Prostate gland (tissue), 2 donors: ENCODE results near the gene KCND2. TPM values are rescaled to one million over a fixed set of nuclear protein-coding genes. Genes with fewer than 3 reads are reported as not detected.
A peak's percentile ranks its signal among the peaks of the same experiment; 100 is the strongest.
"Not testable (repeated sequence)": the region's sequence is repeated elsewhere in the genome, so short reads cannot be mapped to it uniquely, and the experiment has no call there.

Experiments used
- DNase-seq: peaks from one replicate; pipeline ENCODE4 v3.0.0-alpha.2; 2019; ENCODE audit warnings: low spot score
- H3K27ac ChIP-seq, 2 donors: fragments of 200-600 bp; sonication (generic); 2 replicates each; pipeline ENCODE4 v1.5.1; 2017 to 2019
- H3K27me3 ChIP-seq: fragments of 200-600 bp; sonication (generic); replicated peaks from 2 replicates; pipeline ENCODE4 v1.5.1; 2019; ENCODE audit not compliant: insufficient read depth
- H3K36me3 ChIP-seq, 2 donors: fragments of 200-600 bp; sonication (generic); 1 replicate in 1 of 2; 2 replicates in 1 of 2; pipeline versions ENCODE4 v1.5.1 to v1.8.1; 2017 to 2019
- H3K4me1 ChIP-seq: fragments of 200-600 bp; sonication (generic); replicated peaks from 2 replicates; pipeline ENCODE4 v1.5.1; 2019
- H3K4me3 ChIP-seq, 2 donors: fragments of 200-600 bp; sonication (generic); 2 replicates each; pipeline ENCODE4 v1.5.1; 2017 to 2019
- H3K9me3 ChIP-seq: fragments of 200-600 bp; sonication (generic); 2 replicates; pipeline ENCODE4 v1.5.1; 2017
- CTCF ChIP-seq, 4 experiments: fragments of 200-600 bp in 2 of 4; fragments of 450-650 bp in 2 of 4; sonication (generic) in 2 of 4; IDR thresholded peaks; 1 replicate in 3 of 4; 2 replicates in 1 of 4; pipeline ENCODE4 v1.5.1; 2016 to 2019; ENCODE audit warnings: antibody characterized with exemption in 4 of 4, mild to moderate bottlenecking in 2 of 4, moderate library complexity in 2 of 4
- POLR2A ChIP-seq: fragments of 450-650 bp; IDR thresholded peaks from one replicate; pipeline ENCODE4 v1.6.1; 2016; ENCODE audit warnings: antibody characterized with exemption, mild to moderate bottlenecking
- POLR2AphosphoS5 ChIP-seq: sonication (generic); formaldehyde crosslinking; IDR thresholded peaks from one replicate; pipeline ENCODE4 v1.6.1; 2017; ENCODE audit warnings: antibody characterized with exemption
- WGBS: methylation state at CpG from one replicate; pipeline ENCODE4 v1.1.5; 2018; 5-methylcytosine and 5-hydroxymethylcytosine counted together
- intact Hi-C: fragments of 100-400 bp; cut with DNase I; formaldehyde crosslinking; loops from one replicate; pipeline ENCODE4 v1.14.2; 2022
- total RNA-seq, 2 donors: library from RNA; depleted of rRNA; stranded (reverse); fragments of >200 nt; gene quantifications; one replicate each; pipeline ENCODE4 v1.1.0, GENCODE V29; 2016

The KCND2 gene
- total RNA-seq, 2 donors from 2014 or later = 3.0 TPM; not detected in 1

- Histone ChIP-seq H3K36me3 (no peaks in the 10 kb centered on the region), H3K4me3 (no peak overlapping the region), H3K9me3 (no peaks in the 10 kb centered on the region), H3K27ac (no peak overlapping the region), H3K4me1 (no peaks in the 10 kb centered on the region), H3K27me3 (no peaks in the 10 kb centered on the region)
- intact Hi-C loops = no loop called here
- DNase-seq = no peak
- WGBS = 68% methylated on average over 2 of the region's 2 CpGs
- TF ChIP-seq POLR2AphosphoS5 = no peak
Observed at GRCh38 chr7:120700796-120701195, 427.8 kb downstream of the KCND2 start.

- H3K27ac ChIP-seq, H3K27me3 ChIP-seq, H3K4me3 ChIP-seq, H3K9me3 ChIP-seq, DNase-seq, intact Hi-C loops, H3K4me1 ChIP-seq, H3K36me3 ChIP-seq: not testable (repeated sequence)
- WGBS = 85% methylated on average over 1 of the region's 1 CpG
Observed at GRCh38 chr7:120702408-120702807, 429.4 kb downstream of the KCND2 start.

- no peaks in the 10 kb centered on the region for H3K4me1 ChIP-seq
- H3K27ac ChIP-seq = no peak overlapping the region
- H3K4me3 ChIP-seq = no peak overlapping the region
- H3K27me3 ChIP-seq = no peaks in the 10 kb centered on the region
- intact Hi-C loops = no loop called here
- WGBS = 84% methylated on average over 3 of the region's 3 CpGs
- H3K9me3 ChIP-seq = no peaks in the 10 kb centered on the region
- no peak for DNase-seq
- no peak for TF ChIP-seq CTCF (IDR thresholded peaks at IDR 0.05)
- no peak for TF ChIP-seq POLR2A
- TF ChIP-seq POLR2AphosphoS5 = no peak
- H3K36me3 ChIP-seq = no peaks in the 10 kb centered on the region
Observed at GRCh38 chr7:120703585-120704240, 430.7 kb downstream of the KCND2 start.

GRCh38 chr7:120709252-120709971 is 436.4 kb downstream of the KCND2 start:
- no peak for DNase-seq
- Histone ChIP-seq H3K27ac (no peak overlapping the region), H3K4me3 (no peak overlapping the region), H3K36me3 (no peaks in the 10 kb centered on the region), H3K27me3 (no peaks in the 10 kb centered on the region), H3K4me1 (no peaks in the 10 kb centered on the region), H3K9me3 (no peaks in the 10 kb centered on the region)
- WGBS = 75% methylated on average over 1 of the region's 1 CpG
- TF ChIP-seq POLR2A (no peak), POLR2AphosphoS5 (no peak), CTCF (IDR thresholded peaks at IDR 0.05) (no peak)
- intact Hi-C loops = no loop called here

DNA sequence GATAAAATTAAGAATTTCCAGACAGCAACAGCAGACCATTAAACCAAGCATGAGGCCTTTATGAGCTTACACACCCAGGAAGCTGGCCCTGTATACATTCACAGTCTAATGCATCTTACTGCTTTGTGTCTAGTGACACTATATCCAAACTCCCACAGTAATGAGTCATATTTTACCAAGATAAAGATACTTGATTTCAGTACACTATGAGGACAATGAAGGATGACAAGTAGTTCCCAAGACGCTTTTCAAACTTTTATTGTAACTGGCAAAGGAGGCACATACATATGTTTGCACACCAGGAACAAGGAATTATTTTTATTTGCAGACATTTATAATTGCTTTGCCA is 437.0 kb downstream of the KCND2 start:
- no peaks in the 10 kb centered on the region for H3K9me3 ChIP-seq
- intact Hi-C loops = no loop called here
- H3K36me3 ChIP-seq = no peaks in the 10 kb centered on the region
- H3K4me1 ChIP-seq = no peaks in the 10 kb centered on the region
- H3K27me3 ChIP-seq = no peaks in the 10 kb centered on the region
- H3K27ac ChIP-seq = no peak overlapping the region
- DNase-seq = no peak
- WGBS = 53% methylated on average over 1 of the region's 1 CpG
- TF ChIP-seq POLR2A = no peak
- peak; percentile 48 for TF ChIP-seq POLR2AphosphoS5
- H3K4me3 ChIP-seq = no peak overlapping the region

- Histone ChIP-seq H3K27me3 (no peaks in the 10 kb centered on the region), H3K4me1 (no peaks in the 10 kb centered on the region), H3K27ac (no peak overlapping the region), H3K9me3 (no peaks in the 10 kb centered on the region), H3K4me3 (no peak overlapping the region), H3K36me3 (no peaks in the 10 kb centered on the region)
- no peak for DNase-seq
- no peak for TF ChIP-seq CTCF (IDR thresholded peaks at IDR 0.05)
- TF ChIP-seq POLR2AphosphoS5 = no peak
- intact Hi-C loops = no loop called here
- 61% methylated on average over 3 of the region's 3 CpGs for WGBS
Observed at GRCh38 chr7:120714945-120715344, 442.0 kb downstream of the KCND2 start.
